ENCODE results near the gene PATJ. TPM values are rescaled to one million over a fixed set of nuclear protein-coding genes. Genes with fewer than 3 reads are reported as not detected.
"Not testable (repeated sequence)": the region's sequence is repeated elsewhere in the genome, so short reads cannot be mapped to it uniquely, and the experiment has no call there.

PATJ gene
- total RNA-seq, 1 experiment from 2014 or later = 48.8 TPM

DNA sequence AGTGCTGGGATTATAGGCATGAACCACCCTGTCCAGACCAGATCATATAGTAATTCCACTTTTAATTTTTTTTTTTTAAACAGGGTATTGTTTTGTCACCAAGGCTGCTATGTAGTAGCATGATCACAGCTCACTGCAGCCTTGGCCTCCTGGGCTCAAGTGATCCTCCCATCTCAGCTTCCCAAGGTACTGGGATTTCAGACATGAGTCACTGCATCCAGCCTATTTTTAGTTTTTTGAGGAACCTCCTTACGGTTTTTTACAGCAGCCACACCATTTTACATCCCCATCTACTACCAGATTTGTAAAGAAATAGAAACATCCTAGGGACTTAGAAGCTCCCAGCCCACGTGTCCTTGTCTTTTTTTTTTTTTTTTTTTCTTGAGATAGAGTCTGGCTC is 476.3 kb downstream of the PATJ start:
- intact Hi-C loops (cut with micrococcal nuclease) = no loop called here
- no TSS peak for BruUV-seq (replicated peaks)

DNA sequence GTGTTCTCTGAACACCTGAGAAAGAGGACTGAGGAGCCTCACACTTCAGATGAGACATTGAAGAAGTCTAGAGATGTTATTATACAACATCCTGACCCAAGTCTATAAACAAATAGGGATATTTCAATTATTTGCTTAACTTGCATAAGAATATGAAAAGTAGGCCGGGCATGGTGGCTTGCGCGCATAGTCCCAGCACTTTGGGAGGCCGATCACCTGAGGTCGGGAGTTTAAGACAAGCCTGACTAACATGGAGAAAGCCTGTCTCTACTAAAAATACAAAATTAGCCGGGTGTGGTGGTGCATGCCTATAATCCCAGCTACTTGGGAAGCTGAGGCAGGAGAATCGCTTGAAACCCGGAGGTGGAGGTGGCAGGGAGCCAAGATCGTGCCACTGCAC is 478.2 kb downstream of the PATJ start:
- BruUV-seq (replicated peaks); H3K36me3 ChIP-seq (ENCODE audit: control insufficient read depth in 1 of 2, insufficient read depth in 2 of 2, low read length in 2 of 2); H3K4me3 ChIP-seq (replicated peaks in 1 of 2; ENCODE audit: low read depth in 1 of 2, low read length in 2 of 2); H3K27me3 ChIP-seq (ENCODE audit: insufficient read depth, low read length); H3K9ac ChIP-seq (ENCODE audit: low read length); H3K4me2 ChIP-seq (ENCODE audit: low read length); DNase-seq (ENCODE audit: low read depth, low spot score); RAD21 ChIA-PET (ENCODE audit: low non-redundant PET in 1 of 2, low total read pairs in 2 of 2, uncharacterized antibody in 2 of 2, unreplicated experiment in 2 of 2); CTCF ChIA-PET; POLR2A ChIA-PET; intact Hi-C loops (cut with micrococcal nuclease); H3K9me2 ChIP-seq (ENCODE audit: insufficient read depth); H3K9me3 ChIP-seq (ENCODE audit: control insufficient read depth in 1 of 2, insufficient read depth in 1 of 2, low read depth in 1 of 2, low read length in 2 of 2); ATAC-seq; H2AFZ ChIP-seq (ENCODE audit: low read depth, low read length, poor library complexity, severe bottlenecking); H3K79me2 ChIP-seq (ENCODE audit: insufficient read depth, low read length); H4K20me1 ChIP-seq (ENCODE audit: insufficient read depth); H3K4me1 ChIP-seq (ENCODE audit: control insufficient read depth in 1 of 2, insufficient read depth in 2 of 2, low read length in 2 of 2); H3K27ac ChIP-seq (ENCODE audit: low read depth, low read length): not testable (repeated sequence)

More for the DNA sequence above, 476.3 kb downstream of the PATJ start:
- Histone ChIP-seq H3K4me3 (replicated peaks in 1 of 2; ENCODE audit: low read depth in 1 of 2, low read length in 2 of 2) (no peak overlapping the region), H3K36me3 (ENCODE audit: control insufficient read depth in 1 of 2, insufficient read depth in 2 of 2, low read length in 2 of 2) (no peaks in the 10 kb centered on the region), H3K79me2 (ENCODE audit: insufficient read depth, low read length) (no peaks in the 10 kb centered on the region), H2AFZ (ENCODE audit: low read depth, low read length, poor library complexity, severe bottlenecking) (no peak overlapping the region), H4K20me1 (ENCODE audit: insufficient read depth) (no peaks in the 10 kb centered on the region), H3K9me3 (ENCODE audit: control insufficient read depth in 1 of 2, insufficient read depth in 1 of 2, low read depth in 1 of 2, low read length in 2 of 2) (no peaks in the 10 kb centered on the region), H3K4me1 (ENCODE audit: control insufficient read depth in 1 of 2, insufficient read depth in 2 of 2, low read length in 2 of 2) (no peaks in the 10 kb centered on the region), H3K27ac (ENCODE audit: low read depth, low read length) (no peak overlapping the region), H3K4me2 (ENCODE audit: low read length) (no peak overlapping the region), H3K9ac (ENCODE audit: low read length) (no peak overlapping the region), H3K9me2 (ENCODE audit: insufficient read depth) (no peaks in the 10 kb centered on the region), H3K27me3 (ENCODE audit: insufficient read depth, low read length) (no peaks in the 10 kb centered on the region)
- ChIA-PET RAD21 (ENCODE audit: low non-redundant PET in 1 of 2, low total read pairs in 2 of 2, uncharacterized antibody in 2 of 2, unreplicated experiment in 2 of 2) (no interaction called here), POLR2A (no interaction called here), CTCF (no interaction called here)
- no peak for TF ChIP-seq SIN3A (IDR thresholded peaks at IDR 0.05; ENCODE audit: low read depth)
- no peak for TF ChIP-seq POLR2A (IDR thresholded peaks at IDR 0.05; ENCODE audit: borderline replicate concordance, extremely low read depth, insufficient read depth, insufficient read length)
- TF ChIP-seq, protein P1, sequence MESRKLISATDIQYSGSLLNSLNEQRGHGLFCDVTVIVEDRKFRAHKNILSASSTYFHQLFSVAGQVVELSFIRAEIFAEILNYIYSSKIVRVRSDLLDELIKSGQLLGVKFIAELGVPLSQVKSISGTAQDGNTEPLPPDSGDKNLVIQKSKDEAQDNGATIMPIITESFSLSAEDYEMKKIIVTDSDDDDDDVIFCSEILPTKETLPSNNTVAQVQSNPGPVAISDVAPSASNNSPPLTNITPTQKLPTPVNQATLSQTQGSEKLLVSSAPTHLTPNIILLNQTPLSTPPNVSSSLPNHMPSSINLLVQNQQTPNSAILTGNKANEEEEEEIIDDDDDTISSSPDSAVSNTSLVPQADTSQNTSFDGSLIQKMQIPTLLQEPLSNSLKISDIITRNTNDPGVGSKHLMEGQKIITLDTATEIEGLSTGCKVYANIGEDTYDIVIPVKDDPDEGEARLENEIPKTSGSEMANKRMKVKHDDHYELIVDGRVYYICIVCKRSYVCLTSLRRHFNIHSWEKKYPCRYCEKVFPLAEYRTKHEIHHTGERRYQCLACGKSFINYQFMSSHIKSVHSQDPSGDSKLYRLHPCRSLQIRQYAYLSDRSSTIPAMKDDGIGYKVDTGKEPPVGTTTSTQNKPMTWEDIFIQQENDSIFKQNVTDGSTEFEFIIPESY (IDR thresholded peaks at IDR 0.05; ENCODE audit: extremely low read depth, insufficient replicate concordance, low read length) = no peak
- no peak for TF ChIP-seq SRF (IDR thresholded peaks at IDR 0.05; ENCODE audit: low read depth)
- no peak for TF ChIP-seq SP1 (IDR thresholded peaks at IDR 0.05; ENCODE audit: low read depth)
- TF ChIP-seq CBX3 (IDR thresholded peaks at IDR 0.05; ENCODE audit: low read depth) = no peak
- no peak for TF ChIP-seq ZNF274 (IDR thresholded peaks at IDR 0.05; ENCODE audit: low read depth, low read length)
- no peak for TF ChIP-seq YY1 (IDR thresholded peaks at IDR 0.05; ENCODE audit: extremely low read depth, insufficient replicate concordance, low read depth, low read length)
- no peak for TF ChIP-seq JUND (IDR thresholded peaks at IDR 0.05)
- TF ChIP-seq CEBPB (IDR thresholded peaks at IDR 0.05; ENCODE audit: low read depth) = no peak
- no peak for TF ChIP-seq ELF1 (IDR thresholded peaks at IDR 0.05; ENCODE audit: borderline replicate concordance, low read depth)
- TF ChIP-seq RAD21 (IDR thresholded peaks at IDR 0.05; ENCODE audit: low read depth) = no peak
- TF ChIP-seq ZFX (IDR thresholded peaks at IDR 0.05) = no peak
- DNase-seq (ENCODE audit: low read depth, low spot score) (no peak), ATAC-seq (no peak)
